ENCODE results near the gene EXOC3L4.

The EXOC3L4 gene

DNA sequence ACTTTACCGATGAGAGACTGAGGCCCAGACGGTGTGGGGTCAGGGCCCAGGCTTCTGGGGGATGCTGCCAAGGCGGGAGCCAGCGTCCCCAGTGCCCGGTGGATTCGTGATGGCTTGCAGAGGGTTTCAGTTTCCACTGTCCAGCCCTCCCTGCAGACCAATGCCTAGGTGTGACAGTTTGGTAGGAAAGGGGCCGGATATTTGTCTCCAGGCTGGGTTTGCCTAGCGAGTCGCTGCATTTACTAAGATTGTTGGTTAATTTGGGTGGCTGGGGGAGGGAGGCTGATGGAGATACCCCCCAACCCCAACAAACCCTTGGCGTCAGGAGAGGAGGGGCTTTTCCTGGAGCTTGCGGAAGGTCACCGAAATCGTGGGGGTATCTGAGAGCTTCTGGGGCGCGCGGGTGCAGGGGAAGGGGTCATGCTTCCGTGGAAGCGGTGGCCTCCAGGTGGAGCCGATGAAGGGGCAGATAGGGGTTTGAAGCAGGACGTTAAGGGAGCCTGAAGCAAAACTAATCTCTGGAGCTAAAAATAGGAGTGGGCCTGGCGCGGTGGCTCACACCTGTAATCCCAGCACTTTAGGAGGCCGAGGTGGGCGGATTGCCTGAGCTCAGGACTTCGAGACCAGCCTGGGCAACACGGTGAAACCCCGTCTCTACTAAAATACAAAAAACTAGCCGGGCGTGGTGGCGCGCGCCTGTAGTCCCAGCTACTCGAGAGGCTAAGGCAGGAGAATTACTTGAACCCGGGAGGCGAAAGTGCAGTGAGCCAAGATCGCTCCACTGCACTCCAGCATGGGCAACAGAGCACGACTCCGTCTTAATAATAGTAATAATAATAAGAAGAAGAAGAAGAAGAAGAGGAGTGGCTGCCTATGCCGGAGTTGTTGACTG lies 36.1 kb upstream of the EXOC3L4 start:
- no peak for FAIRE-seq
- DNase-seq (ENCODE audit: insufficient read length, low spot score) = no peak
- TF ChIP-seq POU2F2 (IDR thresholded peaks at IDR 0.05; ENCODE audit: low read depth, low read length) = no peak
- TF ChIP-seq TAF1 (IDR thresholded peaks at IDR 0.05; ENCODE audit: low read depth, low read length) = no peak
- TF ChIP-seq PAX5 (IDR thresholded peaks at IDR 0.05; ENCODE audit: insufficient read depth, low read length, severe bottlenecking) = no peak
- no peak for TF ChIP-seq SPI1 (IDR thresholded peaks at IDR 0.05; ENCODE audit: low read depth, low read length)
- TF ChIP-seq POLR2A (IDR thresholded peaks at IDR 0.05; ENCODE audit: low read depth, low read length) = no peak
- no peak for TF ChIP-seq POLR2AphosphoS5 (IDR thresholded peaks at IDR 0.05; ENCODE audit: low read depth, low read length)

DNA sequence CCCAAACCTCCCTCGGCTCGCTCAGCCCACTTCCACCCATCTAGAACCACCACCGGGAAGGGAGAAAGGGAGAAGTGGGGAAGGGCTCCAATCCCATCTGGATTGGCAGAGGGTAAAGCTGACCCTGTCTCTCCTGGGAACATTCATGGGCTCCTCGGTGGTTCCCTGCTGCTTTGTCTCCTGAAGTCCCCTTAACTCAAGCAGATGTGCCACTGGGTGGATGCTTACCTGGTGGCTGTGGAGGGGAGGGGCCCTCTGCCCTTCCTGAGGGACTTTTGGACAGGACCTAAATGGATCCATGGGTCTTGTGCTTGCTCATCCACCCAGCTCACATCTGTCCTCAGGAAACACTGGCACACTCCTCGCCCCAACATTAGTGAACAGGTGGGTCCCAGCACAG lies 35.0 kb upstream of the EXOC3L4 start:
- TF ChIP-seq TAF1 (IDR thresholded peaks at IDR 0.05; ENCODE audit: low read depth, low read length) (no peak), POLR2AphosphoS5 (IDR thresholded peaks at IDR 0.05; ENCODE audit: low read depth, low read length) (no peak), POU2F2 (IDR thresholded peaks at IDR 0.05; ENCODE audit: low read depth, low read length) (no peak), POLR2A (IDR thresholded peaks at IDR 0.05; ENCODE audit: low read depth, low read length) (no peak), SPI1 (IDR thresholded peaks at IDR 0.05; ENCODE audit: low read depth, low read length) (no peak), PAX5 (IDR thresholded peaks at IDR 0.05; ENCODE audit: insufficient read depth, low read length, severe bottlenecking) (no peak)

GRCh38 chr14:103061482-103061976 lies 33.0 kb upstream of the EXOC3L4 start:
- FAIRE-seq (no peak), DNase-seq (ENCODE audit: insufficient read length, low spot score) (no peak)
- TF ChIP-seq SPI1 (IDR thresholded peaks at IDR 0.05; ENCODE audit: low read depth, low read length) (no peak), POLR2A (IDR thresholded peaks at IDR 0.05; ENCODE audit: low read depth, low read length) (no peak), PAX5 (IDR thresholded peaks at IDR 0.05; ENCODE audit: insufficient read depth, low read length, severe bottlenecking) (no peak), TAF1 (IDR thresholded peaks at IDR 0.05; ENCODE audit: low read depth, low read length) (no peak), POU2F2 (IDR thresholded peaks at IDR 0.05; ENCODE audit: low read depth, low read length) (no peak), POLR2AphosphoS5 (IDR thresholded peaks at IDR 0.05; ENCODE audit: low read depth, low read length) (no peak)

More for the DNA sequence above, 35.0 kb upstream of the EXOC3L4 start:
- DNase-seq (ENCODE audit: insufficient read length, low spot score) (no peak), FAIRE-seq (no peak)

GRCh38 chr14:103064436-103064835 lies 30.1 kb upstream of the EXOC3L4 start:
- DNase-seq (ENCODE audit: insufficient read length, low spot score) (no peak), FAIRE-seq (no peak)
- TF ChIP-seq POU2F2 (IDR thresholded peaks at IDR 0.05; ENCODE audit: low read depth, low read length) = no peak
- TF ChIP-seq TAF1 (IDR thresholded peaks at IDR 0.05; ENCODE audit: low read depth, low read length) = no peak
- no peak for TF ChIP-seq POLR2A (IDR thresholded peaks at IDR 0.05; ENCODE audit: low read depth, low read length)
- no peak for TF ChIP-seq POLR2AphosphoS5 (IDR thresholded peaks at IDR 0.05; ENCODE audit: low read depth, low read length)
- no peak for TF ChIP-seq PAX5 (IDR thresholded peaks at IDR 0.05; ENCODE audit: insufficient read depth, low read length, severe bottlenecking)
- no peak for TF ChIP-seq SPI1 (IDR thresholded peaks at IDR 0.05; ENCODE audit: low read depth, low read length)

GRCh38 chr14:103064978-103065377 lies 29.5 kb upstream of the EXOC3L4 start:
- no peak for DNase-seq (ENCODE audit: insufficient read length, low spot score)
- no peak for TF ChIP-seq SPI1 (IDR thresholded peaks at IDR 0.05; ENCODE audit: low read depth, low read length)
- no peak for TF ChIP-seq POLR2AphosphoS5 (IDR thresholded peaks at IDR 0.05; ENCODE audit: low read depth, low read length)
- TF ChIP-seq POLR2A (IDR thresholded peaks at IDR 0.05; ENCODE audit: low read depth, low read length) = no peak
- TF ChIP-seq POU2F2 (IDR thresholded peaks at IDR 0.05; ENCODE audit: low read depth, low read length) = no peak
- no peak for TF ChIP-seq PAX5 (IDR thresholded peaks at IDR 0.05; ENCODE audit: insufficient read depth, low read length, severe bottlenecking)
- TF ChIP-seq TAF1 (IDR thresholded peaks at IDR 0.05; ENCODE audit: low read depth, low read length) = no peak
- no peak for FAIRE-seq

GRCh38 chr14:103065861-103066260 lies 28.7 kb upstream of the EXOC3L4 start:
- no peak for TF ChIP-seq POLR2A (IDR thresholded peaks at IDR 0.05; ENCODE audit: low read depth, low read length)
- TF ChIP-seq POLR2AphosphoS5 (IDR thresholded peaks at IDR 0.05; ENCODE audit: low read depth, low read length) = no peak
- no peak for TF ChIP-seq SPI1 (IDR thresholded peaks at IDR 0.05; ENCODE audit: low read depth, low read length)
- no peak for TF ChIP-seq POU2F2 (IDR thresholded peaks at IDR 0.05; ENCODE audit: low read depth, low read length)
- no peak for TF ChIP-seq PAX5 (IDR thresholded peaks at IDR 0.05; ENCODE audit: insufficient read depth, low read length, severe bottlenecking)
- no peak for TF ChIP-seq TAF1 (IDR thresholded peaks at IDR 0.05; ENCODE audit: low read depth, low read length)
- FAIRE-seq (no peak), DNase-seq (ENCODE audit: insufficient read length, low spot score) (no peak)

- FAIRE-seq (no peak), DNase-seq (ENCODE audit: insufficient read length, low spot score) (no peak)
- TF ChIP-seq POLR2AphosphoS5 (IDR thresholded peaks at IDR 0.05; ENCODE audit: low read depth, low read length) = no peak
- no peak for TF ChIP-seq POU2F2 (IDR thresholded peaks at IDR 0.05; ENCODE audit: low read depth, low read length)
- TF ChIP-seq TAF1 (IDR thresholded peaks at IDR 0.05; ENCODE audit: low read depth, low read length) = no peak
- TF ChIP-seq PAX5 (IDR thresholded peaks at IDR 0.05; ENCODE audit: insufficient read depth, low read length, severe bottlenecking) = no peak
- no peak for TF ChIP-seq SPI1 (IDR thresholded peaks at IDR 0.05; ENCODE audit: low read depth, low read length)
- no peak for TF ChIP-seq POLR2A (IDR thresholded peaks at IDR 0.05; ENCODE audit: low read depth, low read length)
Measured at GRCh38 chr14:103066399-103066798, 28.1 kb upstream of the EXOC3L4 start.

DNA sequence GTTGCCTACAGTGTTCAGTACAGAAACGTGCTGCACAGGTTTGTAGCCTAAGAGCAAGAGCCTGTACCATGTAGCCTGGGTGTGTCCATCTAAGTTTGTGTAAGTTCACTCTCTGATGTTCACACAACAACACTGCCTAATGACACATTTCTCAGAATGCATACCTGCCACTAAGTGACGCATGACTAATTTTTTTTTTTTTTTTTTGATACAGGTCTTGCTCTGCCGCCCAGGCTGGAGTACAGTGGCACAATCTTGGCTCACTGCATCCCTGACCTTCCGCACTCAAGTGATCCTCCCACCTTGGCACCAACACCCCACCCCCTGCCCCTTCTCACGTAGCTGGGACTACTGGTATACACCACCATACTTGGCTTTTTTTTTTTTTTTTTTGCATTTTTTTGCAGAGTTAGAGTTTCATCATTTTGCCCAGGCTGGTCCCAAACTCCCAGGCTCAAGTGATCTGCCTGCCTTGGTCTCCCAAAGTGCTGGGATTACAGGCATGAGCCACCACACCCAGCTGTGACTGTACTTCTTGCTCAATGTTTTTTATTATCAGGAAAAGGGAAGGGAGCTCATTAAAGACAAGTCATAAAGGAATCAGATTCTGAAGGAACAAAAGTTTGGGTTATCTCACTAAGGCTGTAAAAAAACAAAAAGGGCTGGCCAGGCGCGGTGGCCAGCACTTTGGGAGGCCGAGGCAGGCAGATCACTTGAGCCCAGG lies 27.1 kb upstream of the EXOC3L4 start:
- FAIRE-seq (no peak), DNase-seq (ENCODE audit: insufficient read length, low spot score) (no peak)
- no peak for TF ChIP-seq TAF1 (IDR thresholded peaks at IDR 0.05; ENCODE audit: low read depth, low read length)
- TF ChIP-seq POLR2A (IDR thresholded peaks at IDR 0.05; ENCODE audit: low read depth, low read length) = no peak
- no peak for TF ChIP-seq POLR2AphosphoS5 (IDR thresholded peaks at IDR 0.05; ENCODE audit: low read depth, low read length)
- no peak for TF ChIP-seq PAX5 (IDR thresholded peaks at IDR 0.05; ENCODE audit: insufficient read depth, low read length, severe bottlenecking)
- TF ChIP-seq SPI1 (IDR thresholded peaks at IDR 0.05; ENCODE audit: low read depth, low read length) = no peak
- TF ChIP-seq POU2F2 (IDR thresholded peaks at IDR 0.05; ENCODE audit: low read depth, low read length) = no peak
